ENCODE data around the gene SLC17A8. TPM values are rescaled to one million over a fixed set of nuclear protein-coding genes. Genes with fewer than 3 reads are reported as not detected.
"Not testable (repeated sequence)": the region's sequence is repeated elsewhere in the genome, so short reads cannot be mapped to it uniquely, and the experiment has no call there.

Gene SLC17A8
- total RNA-seq, result not detected
- long read RNA-seq, result 0 reads

GRCh38 chr12:100356644-100357223 is at the start of gene SLC17A8:
Gene SLC17A8 (plus strand): TSS chr12:100357074. CDS start chr12:100357392, 318 bp downstream.
- no peak for DNase-seq
- intact Hi-C loops (cut with DNase I), result no loop called here
- no peak for ATAC-seq (ENCODE audit: poor library complexity)

- ATAC-seq (ENCODE audit: poor library complexity); DNase-seq; intact Hi-C loops (cut with DNase I): not testable (repeated sequence)
These were observed 48.7 kb upstream of the SLC17A8 start for GRCh38 chr12:100308138-100308537.

- DNase-seq (no peak), ATAC-seq (ENCODE audit: poor library complexity) (no peak)
- intact Hi-C loops (cut with DNase I), result no loop called here
These were observed 45.6 kb upstream of the SLC17A8 start for GRCh38 chr12:100311317-100311716.

GRCh38 chr12:100317371-100317770 is 39.5 kb upstream of the SLC17A8 start:
- DNase-seq (no peak), ATAC-seq (ENCODE audit: poor library complexity) (no peak)
- intact Hi-C loops (cut with DNase I), result no loop called here

GRCh38 chr12:100324498-100324897 is 32.4 kb upstream of the SLC17A8 start:
- intact Hi-C loops (cut with DNase I), result no loop called here

GRCh38 chr12:100326208-100326607 is 30.7 kb upstream of the SLC17A8 start:
- DNase-seq (no peak), ATAC-seq (ENCODE audit: poor library complexity) (no peak)
- intact Hi-C loops (cut with DNase I), result no loop called here

More at GRCh38 chr12:100324498-100324897, 32.4 kb upstream of the SLC17A8 start:
- no peak for DNase-seq
- ATAC-seq (ENCODE audit: poor library complexity), result no peak

- ATAC-seq (ENCODE audit: poor library complexity), result no peak
- intact Hi-C loops (cut with DNase I), result no loop called here
These were observed 27.1 kb upstream of the SLC17A8 start for GRCh38 chr12:100329800-100330199.

GRCh38 chr12:100331871-100332270 is 25.0 kb upstream of the SLC17A8 start:
- ATAC-seq (ENCODE audit: poor library complexity), result no peak
- DNase-seq, result no peak
- intact Hi-C loops (cut with DNase I), result no loop called here

More at GRCh38 chr12:100329800-100330199, 27.1 kb upstream of the SLC17A8 start:
- no peak for DNase-seq

- intact Hi-C loops (cut with DNase I), result no loop called here
- DNase-seq, result no peak
- no peak for ATAC-seq (ENCODE audit: poor library complexity)
These were observed 24.0 kb upstream of the SLC17A8 start for GRCh38 chr12:100332852-100333251.

- intact Hi-C loops (cut with DNase I), result no loop called here
- no peak for ATAC-seq (ENCODE audit: poor library complexity)
- DNase-seq, result no peak
These were observed 19.6 kb upstream of the SLC17A8 start for GRCh38 chr12:100337299-100337698.

- DNase-seq, result no peak
- intact Hi-C loops (cut with DNase I), result no loop called here
- ATAC-seq (ENCODE audit: poor library complexity), result no peak
These were observed 19.1 kb upstream of the SLC17A8 start for GRCh38 chr12:100337727-100338126.

GRCh38 chr12:100339071-100339470 is 17.8 kb upstream of the SLC17A8 start:
- DNase-seq (no peak), ATAC-seq (ENCODE audit: poor library complexity) (no peak)
- intact Hi-C loops (cut with DNase I), result no loop called here

- intact Hi-C loops (cut with DNase I), result loop anchor here (10.0 kb wide), 2 partner anchors 212 to 392 kb away; no protein-coding TSS in a partner anchor
- ATAC-seq (ENCODE audit: poor library complexity); DNase-seq: not testable (repeated sequence)
These were observed 14.0 kb upstream of the SLC17A8 start for GRCh38 chr12:100342897-100343296.

- ATAC-seq (ENCODE audit: poor library complexity); DNase-seq: not testable (repeated sequence)
- intact Hi-C loops (cut with DNase I), result loop anchor here (10.0 kb wide), 2 partner anchors 210 to 390 kb away; no protein-coding TSS in a partner anchor
These were observed 12.5 kb upstream of the SLC17A8 start for GRCh38 chr12:100344351-100344750.

GRCh38 chr12:100345020-100345767 is 11.7 kb upstream of the SLC17A8 start:
- ATAC-seq (ENCODE audit: poor library complexity), result no peak
- no peak for DNase-seq
- intact Hi-C loops (cut with DNase I), result loop anchor here (10.0 kb wide), 2 partner anchors 210 to 390 kb away; no protein-coding TSS in a partner anchor

- intact Hi-C loops (cut with DNase I), result loop anchor here (10.0 kb wide), 2 partner anchors 208 to 388 kb away; no protein-coding TSS in a partner anchor
- DNase-seq (no peak), ATAC-seq (ENCODE audit: poor library complexity) (no peak)
These were observed 10.2 kb upstream of the SLC17A8 start for GRCh38 chr12:100346660-100347059.

GRCh38 chr12:100348657-100349454 is 8.0 kb upstream of the SLC17A8 start:
- intact Hi-C loops (cut with DNase I), result loop anchor here (10.0 kb wide), 2 partner anchors 206 to 386 kb away; no protein-coding TSS in a partner anchor
- no peak for ATAC-seq (ENCODE audit: poor library complexity)
- DNase-seq, result no peak

- intact Hi-C loops (cut with DNase I), result no loop called here
- no peak for ATAC-seq (ENCODE audit: poor library complexity)
- no peak for DNase-seq
These were observed 2.4 kb downstream of the SLC17A8 start for GRCh38 chr12:100359248-100359647.

- intact Hi-C loops (cut with DNase I), result no loop called here
These were observed 2.9 kb downstream of the SLC17A8 start for GRCh38 chr12:100359822-100360221.

More at GRCh38 chr12:100359822-100360221, 2.9 kb downstream of the SLC17A8 start:
- DNase-seq (no peak), ATAC-seq (ENCODE audit: poor library complexity) (no peak)

All from Right ventricle myocardium superior (tissue), 1 donor.